MM.1S (cell line): ENCODE data around the gene RGR.

Experiments used
- EZH2 ChIP-seq: fragments of 300-600 bp; sonication (generic); optimal IDR thresholded peaks from 2 replicates; pipeline ENCODE3; 2017; ENCODE audit warnings: low read depth, mild to moderate bottlenecking, antibody characterized with exemption, low read length, mixed read lengths
- TF ChIP-seq, protein P1 (sequence below): fragments of 300-600 bp; sonication (generic); IDR thresholded peaks from 2 replicates; pipeline ENCODE4 v1.5.1; 2016; ENCODE audit warnings: antibody characterized with exemption, low read length, mixed read lengths

DNA sequence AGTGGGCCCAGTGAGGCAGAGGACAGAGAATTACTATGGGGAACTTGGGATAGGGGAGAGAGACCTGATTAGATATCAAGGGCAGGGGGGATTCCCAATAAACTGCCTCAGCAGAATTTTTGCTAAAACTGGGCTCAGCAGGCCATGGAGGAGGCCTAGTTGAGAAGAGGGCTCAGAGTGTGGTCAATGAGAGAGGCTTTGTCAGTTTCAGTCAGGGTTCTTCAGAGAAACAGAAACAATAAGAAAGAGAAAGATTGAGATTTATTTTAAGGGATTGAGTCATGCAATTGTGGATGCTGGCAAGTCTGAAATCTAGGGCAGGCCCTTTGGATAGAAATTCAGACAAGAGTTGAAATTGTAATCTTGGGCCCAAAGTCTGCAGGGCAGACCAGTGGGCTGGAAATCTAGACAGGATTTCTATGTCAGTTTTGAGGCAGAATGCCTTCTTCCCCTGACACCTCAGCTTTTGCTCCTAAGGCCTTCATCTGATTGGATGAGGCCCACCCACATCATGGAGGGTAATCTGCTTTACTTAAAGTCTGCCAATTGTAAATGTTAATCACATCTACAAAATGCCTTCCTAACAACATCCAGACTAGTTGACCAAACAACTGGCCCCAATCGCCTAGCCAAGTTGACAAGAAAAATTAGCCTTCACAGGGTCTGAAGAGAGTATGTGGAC is 50.1 kb downstream of the RGR start:
- TF ChIP-seq, protein P1, sequence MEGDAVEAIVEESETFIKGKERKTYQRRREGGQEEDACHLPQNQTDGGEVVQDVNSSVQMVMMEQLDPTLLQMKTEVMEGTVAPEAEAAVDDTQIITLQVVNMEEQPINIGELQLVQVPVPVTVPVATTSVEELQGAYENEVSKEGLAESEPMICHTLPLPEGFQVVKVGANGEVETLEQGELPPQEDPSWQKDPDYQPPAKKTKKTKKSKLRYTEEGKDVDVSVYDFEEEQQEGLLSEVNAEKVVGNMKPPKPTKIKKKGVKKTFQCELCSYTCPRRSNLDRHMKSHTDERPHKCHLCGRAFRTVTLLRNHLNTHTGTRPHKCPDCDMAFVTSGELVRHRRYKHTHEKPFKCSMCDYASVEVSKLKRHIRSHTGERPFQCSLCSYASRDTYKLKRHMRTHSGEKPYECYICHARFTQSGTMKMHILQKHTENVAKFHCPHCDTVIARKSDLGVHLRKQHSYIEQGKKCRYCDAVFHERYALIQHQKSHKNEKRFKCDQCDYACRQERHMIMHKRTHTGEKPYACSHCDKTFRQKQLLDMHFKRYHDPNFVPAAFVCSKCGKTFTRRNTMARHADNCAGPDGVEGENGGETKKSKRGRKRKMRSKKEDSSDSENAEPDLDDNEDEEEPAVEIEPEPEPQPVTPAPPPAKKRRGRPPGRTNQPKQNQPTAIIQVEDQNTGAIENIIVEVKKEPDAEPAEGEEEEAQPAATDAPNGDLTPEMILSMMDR, result no peak
- no peak for TF ChIP-seq EZH2
